Measurements from ENCODE around the gene CTSH.
A peak's percentile ranks its signal among the peaks of the same experiment; 100 is the strongest.

CTSH gene

GRCh38 chr15:78977091-78977571 is 32.3 kb upstream of the CTSH start:
- no peak for TF ChIP-seq CTCF (IDR thresholded peaks at IDR 0.05; ENCODE audit: insufficient read depth, low read depth, low read length, missing control alignments)
- no peak overlapping the region for H3K4me3 ChIP-seq (ENCODE audit: low read length)
- DNase-seq (ENCODE audit: low read depth): no peak

GRCh38 chr15:78976691-78977090 is 31.8 kb upstream of the CTSH start:
- H3K4me3 ChIP-seq (ENCODE audit: low read length): no peak overlapping the region
- no peak for TF ChIP-seq CTCF (IDR thresholded peaks at IDR 0.05; ENCODE audit: insufficient read depth, low read depth, low read length, missing control alignments)
- no peak for DNase-seq (ENCODE audit: low read depth)

GRCh38 chr15:78974272-78974918 is 29.5 kb upstream of the CTSH start:
- H3K4me3 ChIP-seq (ENCODE audit: low read length): no peak overlapping the region
- TF ChIP-seq CTCF (IDR thresholded peaks at IDR 0.05; ENCODE audit: insufficient read depth, low read depth, low read length, missing control alignments): no peak
- DNase-seq (ENCODE audit: low read depth): no peak

- no peak for TF ChIP-seq CTCF (IDR thresholded peaks at IDR 0.05; ENCODE audit: insufficient read depth, low read depth, low read length, missing control alignments)
- DNase-seq (ENCODE audit: low read depth): no peak
- no peak overlapping the region for H3K4me3 ChIP-seq (ENCODE audit: low read length)
These were observed 25.0 kb upstream of the CTSH start for GRCh38 chr15:78969687-78970349.

GRCh38 chr15:78968539-78969271 is 23.9 kb upstream of the CTSH start:
- DNase-seq (ENCODE audit: low read depth): peak; percentile 50
- H3K4me3 ChIP-seq (ENCODE audit: low read length): no peak overlapping the region
- no peak for TF ChIP-seq CTCF (IDR thresholded peaks at IDR 0.05; ENCODE audit: insufficient read depth, low read depth, low read length, missing control alignments)

- no peak for TF ChIP-seq CTCF (IDR thresholded peaks at IDR 0.05; ENCODE audit: insufficient read depth, low read depth, low read length, missing control alignments)
These were observed 23.3 kb upstream of the CTSH start for GRCh38 chr15:78968114-78968513.

More at GRCh38 chr15:78968114-78968513, 23.3 kb upstream of the CTSH start:
- DNase-seq (ENCODE audit: low read depth): no peak
- H3K4me3 ChIP-seq (ENCODE audit: low read length): no peak overlapping the region

All from epithelial cell of esophagus (primary cell).